Panc1 (cell line): ENCODE data around the gene GAB3. TPM values are rescaled to one million over a fixed set of nuclear protein-coding genes. Genes with fewer than 3 reads are reported as not detected.

ENCODE experiments used
- ATAC-seq: fragments of 200-7000 bp; cut with Tn5 transposase; 2 replicates; pipeline ENCODE4 v1.9.1; 2020; ENCODE audit warnings: mild to moderate bottlenecking, moderate library complexity
- BruUV-seq: library from RNA; stranded (reverse); fragments of 400-500 nt; replicated peaks from 2 replicates; lab custom pipeline; 2021; lab: Mats Ljungman, UMichigan
- CTCF ChIA-PET: fragments of 300-600 bp; sonication (Branson Sonifier 250); formaldehyde crosslinking; loops from one replicate; lab custom pipeline; 2022; ENCODE audit warnings: antibody characterized with exemption; lab: Charles Lee
- POLR2A ChIA-PET: fragments of 300-600 bp; sonication (Branson Sonifier 250); formaldehyde crosslinking; loops from one replicate; lab custom pipeline; 2022; ENCODE audit warnings: antibody characterized with exemption; lab: Charles Lee
- DNase-seq: peaks from one replicate; pipeline ENCODE4 v3.0.0-alpha.2; 2010; ENCODE audit warnings: low read depth, low spot score
- H3K27ac ChIP-seq: 2 replicates; pipeline ENCODE4 v1.5.1; 2011; ENCODE audit warnings: mild to moderate bottlenecking, low read length, inconsistent platforms
- H3K27me3 ChIP-seq: fragments of 200-500 bp; sonication (Bioruptor generic); 2 replicates; pipeline ENCODE4 v1.6.0; 2014; ENCODE audit warnings: low read length, inconsistent platforms; ENCODE audit not compliant: control insufficient read depth, insufficient read depth
- H3K36me3 ChIP-seq: fragments of 200-500 bp; sonication (Bioruptor generic); 2 replicates; pipeline ENCODE4 v1.5.1; 2014; ENCODE audit warnings: inconsistent platforms, mild to moderate bottlenecking, low read length, moderate library complexity; ENCODE audit not compliant: control insufficient read depth, insufficient read depth
- H3K4me1 ChIP-seq: 2 replicates; pipeline ENCODE4 v1.5.1; 2011; ENCODE audit warnings: inconsistent platforms, mild to moderate bottlenecking, low read length, moderate library complexity; ENCODE audit not compliant: control insufficient read depth, insufficient read depth
- H3K4me3 ChIP-seq, 2 experiments: 2 replicates each; pipeline ENCODE4 v1.5.1; 2011 to 2012; ENCODE audit warnings: low read depth in 2 of 2, low read length in 2 of 2, mild to moderate bottlenecking in 2 of 2, inconsistent platforms in 1 of 2, moderate library complexity in 1 of 2
- H3K9me3 ChIP-seq: fragments of 200-500 bp; sonication (Bioruptor generic); 2 replicates; pipeline ENCODE4 v1.5.1; 2014; ENCODE audit warnings: low read depth, mild to moderate bottlenecking, inconsistent platforms, low read length, moderate library complexity; ENCODE audit not compliant: control insufficient read depth, insufficient read depth
- CTCF ChIP-seq: fragments of 450-650 bp; IDR thresholded peaks from 2 replicates; pipeline ENCODE4 v1.5.1; 2017; ENCODE audit warnings: mild to moderate bottlenecking
- POLR2AphosphoS5 ChIP-seq: IDR thresholded peaks from 2 replicates; pipeline ENCODE4 v1.6.1; 2012; ENCODE audit warnings: mild to moderate bottlenecking, low read depth, low read length, moderate library complexity
- REST ChIP-seq, 2 experiments: IDR thresholded peaks; 2 replicates each; pipeline ENCODE4 v1.6.1; 2011 to 2012; ENCODE audit warnings: low read depth in 2 of 2, control low read depth in 1 of 2, low read length in 1 of 2, mild to moderate bottlenecking in 1 of 2, moderate library complexity in 1 of 2; ENCODE audit not compliant: insufficient read depth in 1 of 2
- SIN3A ChIP-seq: IDR thresholded peaks from 2 replicates; pipeline ENCODE4 v1.6.1; 2012; ENCODE audit warnings: low read depth, mild to moderate bottlenecking, low read length, moderate library complexity, borderline replicate concordance; ENCODE audit not compliant: insufficient read depth
- TCF7L2 ChIP-seq: IDR thresholded peaks from 2 replicates; pipeline ENCODE4 v1.6.1; 2011; ENCODE audit warnings: mild to moderate bottlenecking, low read depth, low read length, inconsistent platforms
- in situ Hi-C: cut with HindIII; loops from 2 replicates; pipeline ENCODE4 v1.10.0; 2016; ENCODE audit warnings: low sequenced_read_pairs, low pct_unique_long_range_greater_than_20kb
- intact Hi-C: fragments of 100-400 bp; cut with micrococcal nuclease; formaldehyde crosslinking; loops from one replicate; pipeline ENCODE4 v1.10.0; 2022; ENCODE audit not compliant: unreplicated experiment
- total RNA-seq: library from RNA; stranded (reverse); gene quantifications from one replicate; pipeline ENCODE4 v1.2.1, GENCODE V29; 2021; ENCODE audit not compliant: unreplicated experiment

The GAB3 gene
- total RNA-seq, 1 experiment from 2014 or later: 8.2 TPM

- Histone ChIP-seq H3K4me1 (no peaks in the 10 kb centered on the region), H3K9me3 (no peaks in the 10 kb centered on the region), H3K27me3 (no peaks in the 10 kb centered on the region), H3K4me3 (no peak overlapping the region), H3K36me3 (no peaks in the 10 kb centered on the region), H3K27ac (no peak overlapping the region)
- intact Hi-C loops (no loop called here), in situ Hi-C loops (loop anchor here (25.0 kb wide), 1 partner anchor 178 kb away; the partner anchor contains the start of gene SMIM9)
- no peak for DNase-seq
- ChIA-PET POLR2A (no interaction called here), CTCF (no interaction called here)
- no peak for TF ChIP-seq REST (IDR thresholded peaks at IDR 0.05; ENCODE audit: insufficient read depth in 1 of 2, low read depth in 2 of 2, low read length in 1 of 2)
- TF ChIP-seq POLR2AphosphoS5: no peak
- no peak for TF ChIP-seq SIN3A
- TF ChIP-seq TCF7L2: no peak
- TF ChIP-seq CTCF: no peak
- ATAC-seq: no peak
- BruUV-seq: no TSS peak
Measured at GRCh38 chrX:154658957-154659356, 91.9 kb downstream of the GAB3 start.

GRCh38 chrX:154658187-154658586, 92.7 kb downstream of the GAB3 start:
- DNase-seq: no peak
- BruUV-seq: no TSS peak
- POLR2A ChIA-PET: no interaction called here
- TF ChIP-seq CTCF: no peak
- no peak for TF ChIP-seq POLR2AphosphoS5
- no peak for TF ChIP-seq REST (IDR thresholded peaks at IDR 0.05; ENCODE audit: insufficient read depth in 1 of 2, low read depth in 2 of 2, low read length in 1 of 2)
- no peak for TF ChIP-seq TCF7L2
- TF ChIP-seq SIN3A: no peak
- Histone ChIP-seq H3K9me3 (no peaks in the 10 kb centered on the region), H3K36me3 (no peaks in the 10 kb centered on the region), H3K4me3 (no peak overlapping the region), H3K27ac (no peak overlapping the region), H3K27me3 (no peaks in the 10 kb centered on the region), H3K4me1 (no peaks in the 10 kb centered on the region)
- no peak for ATAC-seq
- in situ Hi-C loops (loop anchor here (25.0 kb wide), 1 partner anchor 179 kb away; the partner anchor contains the start of gene SMIM9), intact Hi-C loops (no loop called here)
- CTCF ChIA-PET: no interaction called here
